SK-N-SH (cell line): ENCODE measurements around the gene SNX6. TPM values are rescaled to one million over a fixed set of nuclear protein-coding genes. Genes with fewer than 3 reads are reported as not detected.
"Not testable (repeated sequence)": the region's sequence is repeated elsewhere in the genome, so short reads cannot be mapped to it uniquely, and the experiment has no call there.

ENCODE experiments used
- CTCF ChIA-PET: fragments of 300-600, 350-600 bp; formaldehyde crosslinking; extraction: SDS; loops from one replicate; lab custom pipeline; 2021; lab: Yijun Ruan, JAX
- POLR2A ChIA-PET: fragments of 350-600 bp; sonication (Branson Sonifier 250); formaldehyde crosslinking; extraction: SDS; loops from one replicate; lab custom pipeline; 2020; ENCODE audit warnings: antibody characterized with exemption, inconsistent platforms; lab: Yijun Ruan, JAX
- DNase-seq: peaks from one replicate; pipeline ENCODE4 v3.0.0; 2012
- H2AFZ ChIP-seq: fragments of 200-600 bp; sonication (generic); 2 replicates; pipeline ENCODE4 v1.8.1; 2016; ENCODE audit warnings: antibody characterized with exemption, mild to moderate bottlenecking, low read depth
- H3F3A ChIP-seq: fragments of 200-600 bp; sonication (generic); replicated peaks from 2 replicates; pipeline ENCODE3; 2016; ENCODE audit warnings: antibody characterized with exemption, mild to moderate bottlenecking; ENCODE audit not compliant: insufficient read depth
- H3K27ac ChIP-seq, 2 experiments: fragments of 200-500 bp in 1 of 2; fragments of 200-600 bp in 1 of 2; sonication (Bioruptor generic) in 1 of 2; sonication (generic), shearing (Covaris generic) in 1 of 2; 2 replicates each; pipeline versions ENCODE4 v1.5.1 to v1.6.1; 2014 to 2016; ENCODE audit warnings: low read depth in 2 of 2, inconsistent platforms in 1 of 2, low read length in 1 of 2, mild to moderate bottlenecking in 1 of 2, mixed read lengths in 1 of 2
- H3K27me3 ChIP-seq: fragments of 200-600 bp; sonication (generic), shearing (Covaris generic); 2 replicates; pipeline ENCODE4 v1.6.1; 2016; ENCODE audit warnings: mixed run types; ENCODE audit not compliant: insufficient read depth
- H3K36me3 ChIP-seq, 2 experiments: fragments of 200-500 bp in 1 of 2; fragments of 200-600 bp in 1 of 2; sonication (Bioruptor generic) in 1 of 2; sonication (generic) in 1 of 2; replicated peaks in 1 of 2; 2 replicates each; pipeline versions ENCODE3 to v1.5.1; 2014 to 2016; ENCODE audit warnings: low read length in 1 of 2, mild to moderate bottlenecking in 1 of 2; ENCODE audit not compliant: insufficient read depth in 2 of 2, control insufficient read depth in 1 of 2
- H3K4me1 ChIP-seq, 2 experiments: fragments of 200-500 bp in 1 of 2; fragments of 200-600 bp in 1 of 2; sonication (Bioruptor generic) in 1 of 2; sonication (generic), shearing (Covaris generic) in 1 of 2; 2 replicates each; pipeline versions ENCODE4 v1.5.1 to v1.6.1; 2014 to 2016; ENCODE audit warnings: low read depth in 1 of 2, low read length in 1 of 2, mixed run types in 1 of 2; ENCODE audit not compliant: insufficient read depth in 2 of 2, control insufficient read depth in 1 of 2
- H3K4me2 ChIP-seq: fragments of 200-600 bp; sonication (generic), shearing (Covaris generic); 2 replicates; pipeline ENCODE4 v1.6.1; 2017; ENCODE audit warnings: mixed run types
- H3K4me3 ChIP-seq, 2 experiments: fragments of 200-500 bp in 1 of 2; fragments of 200-600 bp in 1 of 2; sonication (Bioruptor generic) in 1 of 2; sonication (generic), shearing (Covaris generic) in 1 of 2; 2 replicates each; pipeline versions ENCODE4 v1.5.1 to v1.8.1; 2014 to 2016; ENCODE audit warnings: low read depth in 2 of 2, inconsistent platforms in 1 of 2, low read length in 1 of 2, mild to moderate bottlenecking in 1 of 2, mixed read lengths in 1 of 2, moderate library complexity in 1 of 2
- H3K79me2 ChIP-seq: fragments of 200-600 bp; sonication (generic); 2 replicates; pipeline ENCODE4 v1.8.1; 2017; ENCODE audit warnings: mild to moderate bottlenecking; ENCODE audit not compliant: insufficient read depth
- H3K9ac ChIP-seq: fragments of 200-600 bp; sonication (generic); 2 replicates; pipeline ENCODE4 v1.6.1; 2017; ENCODE audit warnings: mixed run types
- H3K9me2 ChIP-seq: fragments of 200-600 bp; sonication (generic); 2 replicates; pipeline ENCODE4 v1.6.1; 2017; ENCODE audit warnings: mixed run types
- H3K9me3 ChIP-seq: fragments of 200-600 bp; sonication (generic); 2 replicates; pipeline ENCODE4 v1.6.1; 2017; ENCODE audit warnings: mixed run types, mild to moderate bottlenecking, moderate library complexity
- H4K20me1 ChIP-seq: fragments of 200-600 bp; sonication (generic); 2 replicates; pipeline ENCODE4 v1.6.1; 2017; ENCODE audit warnings: mild to moderate bottlenecking, mixed run types; ENCODE audit not compliant: insufficient read depth
- CHD2 ChIP-seq: fragments of 150-350 bp; IDR thresholded peaks from 2 replicates; pipeline ENCODE4 v1.6.1; 2018; ENCODE audit warnings: low read length; ENCODE audit not compliant: partially characterized antibody
- CTCF ChIP-seq: fragments of 200-600 bp; sonication (generic); IDR thresholded peaks from 2 replicates; pipeline ENCODE4 v1.6.1; 2017; ENCODE audit warnings: antibody characterized with exemption, mild to moderate bottlenecking, moderate library complexity
- ELF1 ChIP-seq: IDR thresholded peaks from 2 replicates; pipeline ENCODE4 v1.4.0; 2012
- EP300 ChIP-seq, 2 experiments: IDR thresholded peaks; 2 replicates each; pipeline versions ENCODE4 v1.4.0 to v1.6.1; 2012; ENCODE audit warnings: borderline replicate concordance in 1 of 2, low read depth in 1 of 2, low read length in 1 of 2
- EZH2phosphoT487 ChIP-seq: fragments of 200-600 bp; sonication (generic); IDR thresholded peaks from 2 replicates; pipeline ENCODE4 v1.6.1; 2017; ENCODE audit warnings: low read depth, mixed run types, mild to moderate bottlenecking, antibody characterized with exemption, moderate library complexity, borderline replicate concordance
- FOSL2 ChIP-seq: IDR thresholded peaks from 2 replicates; pipeline ENCODE4 v1.4.0; 2012; ENCODE audit warnings: low read depth, mild to moderate bottlenecking, moderate library complexity, borderline replicate concordance
- FOXM1 ChIP-seq: IDR thresholded peaks from 2 replicates; pipeline ENCODE4 v1.4.0; 2012; ENCODE audit warnings: low read depth, mild to moderate bottlenecking
- IRF3 ChIP-seq: fragments of 150-350 bp; IDR thresholded peaks from 2 replicates; pipeline ENCODE4 v1.6.1; 2016; ENCODE audit warnings: mild to moderate bottlenecking, low read depth, low read length
- MAX ChIP-seq: IDR thresholded peaks from 2 replicates; pipeline ENCODE4 v1.4.0; 2012; ENCODE audit warnings: low read depth
- MXI1 ChIP-seq: IDR thresholded peaks from 2 replicates; pipeline ENCODE4 v1.6.1; 2012; ENCODE audit warnings: mild to moderate bottlenecking, low read depth, low read length, improper control_type of control experiment
- POLR2AphosphoS5 ChIP-seq: IDR thresholded peaks from 2 replicates; pipeline ENCODE4 v1.6.1; 2012; ENCODE audit warnings: low read depth, low read length
- RXRA ChIP-seq: IDR thresholded peaks from 2 replicates; pipeline ENCODE4 v1.4.0; 2012; ENCODE audit warnings: low read depth, mild to moderate bottlenecking, borderline replicate concordance
- SIN3A ChIP-seq: IDR thresholded peaks from 2 replicates; pipeline ENCODE4 v1.6.1; 2012; ENCODE audit warnings: low read depth, mild to moderate bottlenecking, low read length, moderate library complexity, borderline replicate concordance
- TAF1 ChIP-seq: IDR thresholded peaks from 2 replicates; pipeline ENCODE4 v1.6.1; 2012; ENCODE audit warnings: low read depth, mild to moderate bottlenecking, low read length, moderate library complexity, borderline replicate concordance
- USF1 ChIP-seq: IDR thresholded peaks from 2 replicates; pipeline ENCODE4 v1.4.0; 2012; ENCODE audit warnings: low read depth, borderline replicate concordance
- WGBS: methylation state at CpG from one replicate; pipeline ENCODE4 v1.1.6; 2017; ENCODE audit warnings: low lambda C conversion rate; 5-methylcytosine and 5-hydroxymethylcytosine counted together
- polyA plus RNA-seq, 3 experiments: library from polyadenylated mRNA; depleted of rRNA; stranded (reverse); fragments of >200 nt; gene quantifications; 2 replicates each; pipeline ENCODE4 v1.2.3, GENCODE V29; 2012

SNX6 gene
- polyA plus RNA-seq, 1 of the 3 experiments (the other 2 are of a cell fraction), result 33.1 TPM

- POLR2A ChIA-PET, result interaction anchor here (0.9 kb wide), 1 partner anchor 160 kb away, joined by 3 read pairs; no protein-coding TSS in a partner anchor
- H4K20me1 ChIP-seq, result no peaks in the 10 kb centered on the region
- H2AFZ ChIP-seq, result no peak overlapping the region
- peak; percentile 24 for DNase-seq
- H3K27ac ChIP-seq, result peak overlapping the region in 1 of 2 experiments; percentile 63; a peak in 1 of 4 replicates
- H3K27me3 ChIP-seq, result no peaks in the 10 kb centered on the region
- H3K4me3 ChIP-seq, result peak overlapping the region in 1 of 2 experiments; percentile 26; a peak in 1 of 4 replicates
- H3K9ac ChIP-seq, result no peak overlapping the region
- H3K36me3 ChIP-seq, result no peaks in the 10 kb centered on the region
- peaks cover 14% of the 10 kb centered on the region for H3F3A ChIP-seq
- TF ChIP-seq EP300 (IDR thresholded peaks at IDR 0.05; ENCODE audit: borderline replicate concordance in 1 of 2, low read depth in 1 of 2, low read length in 1 of 2), result no peak
- no peak for TF ChIP-seq USF1
- no peak for TF ChIP-seq MAX
- no peak for TF ChIP-seq MXI1
- TF ChIP-seq IRF3, result no peak
- TF ChIP-seq CTCF, result no peak
- TF ChIP-seq SIN3A, result no peak
- no peak for TF ChIP-seq CHD2
- no peak for TF ChIP-seq FOSL2
- TF ChIP-seq FOXM1, result no peak
- no peak for TF ChIP-seq EZH2phosphoT487
- no peak for TF ChIP-seq RXRA
- no peak for TF ChIP-seq POLR2AphosphoS5
- TF ChIP-seq TAF1, result no peak
- no peak for TF ChIP-seq ELF1
- TF ChIP-seq, all 33 proteins: peak for 0
- H3K4me2 ChIP-seq, result peak overlapping the region; percentile 61; the same call in 1 of the 2 replicates
- H3K9me2 ChIP-seq, result no peaks in the 10 kb centered on the region
- no peaks in the 10 kb centered on the region for H3K9me3 ChIP-seq
- WGBS, result 82% methylated on average over 9 of the region's 9 CpGs
- no peaks in the 10 kb centered on the region for H3K79me2 ChIP-seq
- CTCF ChIA-PET, result interaction anchor here (1.1 kb wide), 1 partner anchor 232 kb away, joined by 6 read pairs; no protein-coding TSS in a partner anchor
- H3K4me1 ChIP-seq, result peaks cover 0 to 5% of the 10 kb centered on the region in 2 experiments; a peak in 2 of 4 replicates
These were observed 75.3 kb downstream of the SNX6 start for GRCh38 chr14:34554540-34555250.

GRCh38 chr14:34549276-34549966, 80.5 kb downstream of the SNX6 start:
- H3K27me3 ChIP-seq, DNase-seq, H3K79me2 ChIP-seq, H3K4me3 ChIP-seq, H3K4me2 ChIP-seq, H3K9ac ChIP-seq, H3K4me1 ChIP-seq, CTCF ChIA-PET, POLR2A ChIA-PET, H3K36me3 ChIP-seq, H3K27ac ChIP-seq, H3K9me3 ChIP-seq, H2AFZ ChIP-seq, H4K20me1 ChIP-seq, H3K9me2 ChIP-seq: not testable (repeated sequence)
- H3F3A ChIP-seq, result peaks cover 22% of the 10 kb centered on the region
- 89% methylated on average over 16 of the region's 19 CpGs for WGBS
